ENCODE results near the gene AGPAT4. TPM values are rescaled to one million over a fixed set of nuclear protein-coding genes. Genes with fewer than 3 reads are reported as not detected.

Gene AGPAT4
- polyA plus RNA-seq, 3 donors: 6.4 to 15.8 (median 6.9) TPM

- Mint-ChIP-seq H3K4me1 (peaks cover 35% of the 10 kb centered on the region), H3K27me3 (ENCODE audit: low read depth in 3 of 3) (peaks cover 0 to 13% (median 0%) of the 10 kb centered on the region in 3 donors), H3K9me3 (no peaks in the 10 kb centered on the region), H3K36me3 (peaks cover 2 to 7% of the 10 kb centered on the region in 2 donors), H3K27ac (peak overlapping the region; percentile 96 to 99 (median 98)), H3K4me3 (peak overlapping the region; percentile 85 to 92)
- peak in 1 of 3 donors; percentile 12 for DNase-seq
- Histone ChIP-seq H3K27me3 (ENCODE audit: control insufficient read depth in 2 of 2, insufficient read depth in 2 of 2, low read length in 2 of 2) (peaks cover 5% of the 10 kb centered on the region in 2 donors), H3K4me1 (ENCODE audit: control insufficient read depth in 1 of 2, insufficient read depth in 2 of 2, low read length in 2 of 2) (peaks cover 12 to 15% of the 10 kb centered on the region in 2 donors), H3K36me3 (replicated peaks in 1 of 2; ENCODE audit: control insufficient read depth in 1 of 2, insufficient read depth in 2 of 2, low read length in 2 of 2) (no peaks in the 10 kb centered on the region), H3K27ac (ENCODE audit: low read depth in 1 of 2, low read length in 2 of 2) (peak overlapping the region in 1 of 2 donors; percentile 96), H3K79me2 (ENCODE audit: insufficient read depth, low read length) (no peaks in the 10 kb centered on the region), H4K20me1 (ENCODE audit: insufficient read depth, low read length) (peaks cover 2% of the 10 kb centered on the region), H3K9ac (ENCODE audit: insufficient read depth, low read length, poor library complexity, severe bottlenecking) (peak overlapping the region; percentile 86), H3K9me3 (replicated peaks in 1 of 2; ENCODE audit: control insufficient read depth in 1 of 2, insufficient read depth in 1 of 2, low read length in 2 of 2) (no peaks in the 10 kb centered on the region), H3K4me3 (replicated peaks in 1 of 3; ENCODE audit: low read depth in 2 of 3, low read length in 3 of 3) (peak overlapping the region; percentile 49 to 94 (median 70)), H2AFZ (ENCODE audit: insufficient read depth, low read depth, low read length, poor library complexity, severe bottlenecking) (no peak overlapping the region), H3K4me2 (replicated peaks; ENCODE audit: extremely low read depth, low read length, poor library complexity, severe bottlenecking) (peak overlapping the region; percentile 67)
- 90% methylated on average over 2 of the region's 11 CpGs for WGBS (ENCODE audit: insufficient coverage)
- no peak for TF ChIP-seq CTCF (IDR thresholded peaks at IDR 0.05)
- intact Hi-C loops (cut with micrococcal nuclease): loop anchor here (5.0 to 10.0 kb wide), 3 partner anchors 95 to 170 kb away; no protein-coding TSS in a partner anchor
These were observed 1.1 kb downstream of the AGPAT4 start for GRCh38 chr6:161272635-161273273.

- H3K4me3 Mint-ChIP-seq: no peak overlapping the region
- H3K9ac ChIP-seq (ENCODE audit: insufficient read depth, low read length, poor library complexity, severe bottlenecking): no peak overlapping the region
- intact Hi-C loops (cut with micrococcal nuclease): loop anchor here (5.0 to 10.0 kb wide), 3 partner anchors 96 to 169 kb away; no protein-coding TSS in a partner anchor
- no peaks in the 10 kb centered on the region for H3K9me3 ChIP-seq (replicated peaks in 1 of 2; ENCODE audit: control insufficient read depth in 1 of 2, insufficient read depth in 1 of 2, low read length in 2 of 2)
- no peak overlapping the region for H2AFZ ChIP-seq (ENCODE audit: insufficient read depth, low read depth, low read length, poor library complexity, severe bottlenecking)
- H3K27me3 Mint-ChIP-seq (ENCODE audit: low read depth in 3 of 3): peaks cover 0 to 13% (median 0%) of the 10 kb centered on the region in 3 donors
- H3K9me3 Mint-ChIP-seq: no peaks in the 10 kb centered on the region
- H3K79me2 ChIP-seq (ENCODE audit: insufficient read depth, low read length): no peaks in the 10 kb centered on the region
- DNase-seq: no peak
- H3K27ac ChIP-seq (ENCODE audit: low read depth in 1 of 2, low read length in 2 of 2): no peak overlapping the region
- no peak overlapping the region for H3K4me2 ChIP-seq (replicated peaks; ENCODE audit: extremely low read depth, low read length, poor library complexity, severe bottlenecking)
- TF ChIP-seq CTCF (IDR thresholded peaks at IDR 0.05): no peak
- no peaks in the 10 kb centered on the region for H3K36me3 ChIP-seq (replicated peaks in 1 of 2; ENCODE audit: control insufficient read depth in 1 of 2, insufficient read depth in 2 of 2, low read length in 2 of 2)
- peaks cover 35% of the 10 kb centered on the region for H3K4me1 Mint-ChIP-seq
- H3K4me1 ChIP-seq (ENCODE audit: control insufficient read depth in 1 of 2, insufficient read depth in 2 of 2, low read length in 2 of 2): peaks cover 12 to 15% of the 10 kb centered on the region in 2 donors
- no peak overlapping the region for H3K4me3 ChIP-seq (replicated peaks in 1 of 3; ENCODE audit: low read depth in 2 of 3, low read length in 3 of 3)
- 94% methylated on average over 6 of the region's 8 CpGs for WGBS (ENCODE audit: insufficient coverage)
- H3K27me3 ChIP-seq (ENCODE audit: control insufficient read depth in 2 of 2, insufficient read depth in 2 of 2, low read length in 2 of 2): peaks cover 3 to 5% of the 10 kb centered on the region in 2 donors
- peak overlapping the region in 5 of 7 donors; percentile 22 to 76 (median 58) for H3K27ac Mint-ChIP-seq
- peaks cover 2 to 7% of the 10 kb centered on the region in 2 donors for H3K36me3 Mint-ChIP-seq
- peaks cover 5% of the 10 kb centered on the region for H4K20me1 ChIP-seq (ENCODE audit: insufficient read depth, low read length)
These were observed 2.4 kb downstream of the AGPAT4 start for GRCh38 chr6:161271343-161272030.
